Fibroblast of skin of scalp (primary cell): Measurements from ENCODE around the gene PCDHB11.
"Not testable (repeated sequence)": the region's sequence is repeated elsewhere in the genome, so short reads cannot be mapped to it uniquely, and the experiment has no call there.

Experiments used
- DNase-seq: peaks from one replicate; pipeline ENCODE4 v3.0.0-alpha.2; 2013

PCDHB11 gene

GRCh38 chr5:141241496-141241895 is 42.1 kb downstream of the PCDHB11 start:
- DNase-seq: no peak

GRCh38 chr5:141245250-141245717 is 45.9 kb downstream of the PCDHB11 start, which contains the start of gene PCDHB15:
TSS of gene PCDHB15 (plus strand) at chr5:141245395. CDS start at chr5:141245579, 184 bp downstream.
- no peak for DNase-seq

GRCh38 chr5:141246971-141247370 is 47.5 kb downstream of the PCDHB11 start:
- DNase-seq: not testable (repeated sequence)

GRCh38 chr5:141247434-141247833 is 48.0 kb downstream of the PCDHB11 start:
- not testable (repeated sequence) for DNase-seq

- DNase-seq: no peak
These were observed 51.1 kb downstream of the PCDHB11 start for GRCh38 chr5:141250576-141250975.
